Epithelial cell of esophagus (primary cell): ENCODE data around the gene ENO2.
"Not testable (repeated sequence)": the region's sequence is repeated elsewhere in the genome, so short reads cannot be mapped to it uniquely, and the experiment has no call there.

Source experiments
- DNase-seq: peaks from one replicate; pipeline ENCODE4 v3.0.0; 2010; ENCODE audit warnings: low read depth
- H3K4me3 ChIP-seq: 2 replicates; pipeline ENCODE4 v1.5.1; 2011; ENCODE audit warnings: mild to moderate bottlenecking, low read length, control low read depth
- CTCF ChIP-seq: IDR thresholded peaks from 2 replicates; pipeline ENCODE4 v1.5.1; 2011; ENCODE audit warnings: low read depth, mild to moderate bottlenecking, low read length, control low read depth, inconsistent platforms; ENCODE audit not compliant: insufficient read depth; ENCODE audit errors: missing control alignments

ENO2 gene

DNA sequence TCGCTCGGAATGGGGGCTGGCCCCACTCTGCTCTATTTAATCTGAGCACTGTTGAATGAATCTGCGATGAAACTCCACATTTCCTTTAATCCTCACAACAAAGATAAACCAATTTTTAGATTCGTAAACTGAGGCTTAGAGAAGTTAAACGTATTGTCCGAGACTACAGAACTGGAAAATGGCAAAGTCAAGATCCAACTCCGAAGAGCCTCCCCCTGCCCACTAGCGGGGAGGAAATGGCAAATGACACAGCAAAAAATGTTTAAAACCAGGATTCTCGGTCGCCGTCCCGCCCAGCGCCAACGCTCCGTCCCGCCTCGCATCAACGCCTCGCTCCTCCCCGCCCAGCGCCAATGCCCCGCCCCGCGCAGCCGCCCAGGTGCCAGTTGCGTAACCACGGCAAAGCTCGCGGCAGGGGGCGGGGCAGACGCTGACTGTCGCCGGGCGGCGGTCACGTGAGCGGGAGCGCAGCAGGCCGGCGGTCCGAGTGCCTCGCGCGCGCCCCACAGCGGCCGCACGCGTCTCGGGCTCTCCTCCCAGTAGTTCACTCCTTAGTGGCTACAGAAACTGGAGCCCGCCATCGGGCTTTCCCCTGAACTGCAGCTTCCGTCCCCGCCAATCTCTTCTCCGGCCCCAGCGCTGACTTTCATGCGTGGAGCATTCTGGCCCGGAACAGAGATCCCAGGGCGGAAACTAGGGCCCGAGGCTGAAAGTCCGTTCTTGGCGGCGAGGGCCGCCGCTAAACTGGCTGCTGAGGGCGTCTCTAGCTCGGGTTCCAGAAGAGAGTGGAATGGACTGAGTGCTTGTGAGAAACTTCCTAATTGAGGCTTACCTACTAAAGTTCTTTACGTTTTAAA is 23.4 kb upstream of the ENO2 start:
- TF ChIP-seq CTCF = peak; percentile 53
- DNase-seq = peak; percentile 96
- H3K4me3 ChIP-seq = peak overlapping the region; percentile 58

GRCh38 chr12:6891646-6892001 is 22.8 kb upstream of the ENO2 start:
- no peak for DNase-seq
- H3K4me3 ChIP-seq = peak overlapping the region; percentile 58
- TF ChIP-seq CTCF = no peak

- DNase-seq, H3K4me3 ChIP-seq: not testable (repeated sequence)
These were observed 21.7 kb upstream of the ENO2 start for GRCh38 chr12:6892683-6893082.

- no peak for DNase-seq
- no peak for TF ChIP-seq CTCF
- no peak overlapping the region for H3K4me3 ChIP-seq
These were observed 20.1 kb upstream of the ENO2 start for GRCh38 chr12:6894321-6894720.

DNA sequence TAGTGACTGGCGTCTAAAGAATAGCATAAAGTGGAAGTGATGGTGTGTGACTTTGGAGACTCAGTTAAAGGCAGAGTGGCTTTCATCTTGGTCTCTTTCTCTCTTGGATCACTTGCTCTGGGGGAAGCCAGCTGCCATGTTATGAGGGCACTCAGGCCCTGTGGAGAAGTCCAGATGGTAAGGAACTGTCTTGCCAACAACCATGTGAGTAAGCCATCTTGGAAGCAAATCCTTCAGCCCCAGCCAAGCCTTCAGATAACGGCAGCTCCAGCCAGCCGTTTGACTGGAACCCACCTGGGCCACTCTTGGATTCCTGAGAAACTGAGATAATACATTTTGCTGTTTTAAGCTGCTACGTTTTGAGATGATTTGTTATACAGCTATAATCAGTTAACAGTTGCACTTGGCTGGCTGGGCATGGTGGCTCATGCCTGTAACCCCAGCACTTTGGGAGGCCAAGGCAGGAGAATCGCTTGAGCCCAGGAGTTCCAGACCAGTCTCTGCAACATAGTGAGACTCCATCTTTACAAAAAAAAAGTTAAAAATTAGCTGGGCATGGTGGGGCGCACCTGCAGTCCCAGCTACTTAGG is 17.4 kb upstream of the ENO2 start:
- no peak for DNase-seq
- no peak for TF ChIP-seq CTCF

GRCh38 chr12:6899427-6899826 is 15.0 kb upstream of the ENO2 start:
- peak; percentile 35 for DNase-seq
- TF ChIP-seq CTCF = no peak
- no peak overlapping the region for H3K4me3 ChIP-seq

More for the DNA sequence above, 17.4 kb upstream of the ENO2 start:
- no peak overlapping the region for H3K4me3 ChIP-seq

GRCh38 chr12:6899837-6900519 is 14.4 kb upstream of the ENO2 start:
- no peak for DNase-seq
- no peak overlapping the region for H3K4me3 ChIP-seq
- TF ChIP-seq CTCF = no peak
